SK-N-SH treated with all-trans-retinoic acid at 6 μM for 48 hours (cell line): Measurements from ENCODE around the gene KIAA1328.

ENCODE experiments used
- ATAC-seq: fragments of 200-7000 bp; cut with Tn5 transposase; 3 replicates; pipeline ENCODE4 v1.9.1; 2020; ENCODE audit warnings: mild to moderate bottlenecking, moderate library complexity
- BACH2 ChIP-seq: fragments of 250-450 bp; sonication (Bioruptor Pico); IDR thresholded peaks from 2 replicates; pipeline ENCODE4 v1.9.0; 2021; ENCODE audit warnings: mild to moderate bottlenecking, borderline replicate concordance
- CSDC2 ChIP-seq: fragments of 250-450 bp; sonication (Bioruptor Pico); IDR thresholded peaks from 2 replicates; pipeline ENCODE4 v1.5.0; 2020; ENCODE audit warnings: mild to moderate bottlenecking, moderate library complexity
- GLIS3 ChIP-seq: fragments of 250-450 bp; sonication (Bioruptor Pico); IDR thresholded peaks from 2 replicates; pipeline ENCODE4 v1.5.0; 2020; ENCODE audit warnings: mild to moderate bottlenecking, moderate library complexity
- OSR1 ChIP-seq: fragments of 250-450 bp; sonication (Bioruptor Pico); IDR thresholded peaks from 2 replicates; pipeline ENCODE4 v1.8.0; 2022; ENCODE audit warnings: moderate library complexity, mild to moderate bottlenecking, inconsistent platforms
- PPARA ChIP-seq: fragments of 250-450 bp; sonication (Bioruptor Pico); IDR thresholded peaks from 2 replicates; pipeline ENCODE4 v1.5.0; 2020; ENCODE audit warnings: mild to moderate bottlenecking, borderline replicate concordance
- RARB ChIP-seq: fragments of 250-450 bp; sonication (Bioruptor Pico); IDR thresholded peaks from 2 replicates; pipeline ENCODE4 v1.8.0; 2021; ENCODE audit warnings: mild to moderate bottlenecking, moderate library complexity
- TCF4 ChIP-seq: fragments of 250-450 bp; sonication (Bioruptor Pico); IDR thresholded peaks from 2 replicates; pipeline ENCODE4 v1.8.0; 2021; ENCODE audit warnings: mild to moderate bottlenecking, moderate library complexity, borderline replicate concordance
- TOX ChIP-seq: fragments of 250-450 bp; sonication (Bioruptor Pico); IDR thresholded peaks from 2 replicates; pipeline ENCODE4 v1.8.0; 2021; ENCODE audit warnings: mild to moderate bottlenecking, moderate library complexity, borderline replicate concordance
- ZFP3 ChIP-seq: fragments of 250-450 bp; sonication (Bioruptor Pico); IDR thresholded peaks from 2 replicates; pipeline ENCODE4 v1.5.0; 2020; ENCODE audit warnings: mild to moderate bottlenecking, moderate library complexity
- ZFP30 ChIP-seq: fragments of 450-650 bp; formaldehyde crosslinking; IDR thresholded peaks from 2 replicates; pipeline ENCODE4 v1.5.0; 2022; ENCODE audit warnings: mild to moderate bottlenecking, moderate library complexity
- ZNF565 ChIP-seq: fragments of 450-650 bp; formaldehyde crosslinking; conservative IDR thresholded peaks from 2 replicates; pipeline ENCODE4 v1.5.0; 2020; ENCODE audit warnings: low read depth, mild to moderate bottlenecking, moderate library complexity
- ZNF70 ChIP-seq: fragments of 450-650 bp; formaldehyde crosslinking; IDR thresholded peaks from 2 replicates; pipeline ENCODE4 v1.5.0; 2020; ENCODE audit warnings: mild to moderate bottlenecking, moderate library complexity
- ZNF8 ChIP-seq: fragments of 450-650 bp; formaldehyde crosslinking; IDR thresholded peaks from 2 replicates; pipeline ENCODE4 v1.5.0; 2020; ENCODE audit warnings: mild to moderate bottlenecking, moderate library complexity
- TF ChIP-seq, protein P1 (sequence below): fragments of 250-450 bp; sonication (Bioruptor Pico); IDR thresholded peaks from 2 replicates; pipeline ENCODE4 v1.8.0; 2021; ENCODE audit warnings: low read depth, mild to moderate bottlenecking, moderate library complexity, borderline replicate concordance
- TF ChIP-seq, protein P2 (sequence below): fragments of 250-450 bp; sonication (Bioruptor Pico); IDR thresholded peaks from 2 replicates; pipeline ENCODE4 v1.5.1; 2021; ENCODE audit warnings: mild to moderate bottlenecking, moderate library complexity
- TF ChIP-seq, protein P3 (sequence below): fragments of 250-450 bp; sonication (Bioruptor Pico); IDR thresholded peaks from 2 replicates; pipeline ENCODE4 v1.8.0; 2020; ENCODE audit warnings: mild to moderate bottlenecking, moderate library complexity, borderline replicate concordance
- TF ChIP-seq, protein P4 (sequence below): fragments of 250-450 bp; sonication (Bioruptor Pico); IDR thresholded peaks from 2 replicates; pipeline ENCODE4 v1.5.1; 2020; ENCODE audit warnings: low read depth, mild to moderate bottlenecking, moderate library complexity

The KIAA1328 gene

DNA sequence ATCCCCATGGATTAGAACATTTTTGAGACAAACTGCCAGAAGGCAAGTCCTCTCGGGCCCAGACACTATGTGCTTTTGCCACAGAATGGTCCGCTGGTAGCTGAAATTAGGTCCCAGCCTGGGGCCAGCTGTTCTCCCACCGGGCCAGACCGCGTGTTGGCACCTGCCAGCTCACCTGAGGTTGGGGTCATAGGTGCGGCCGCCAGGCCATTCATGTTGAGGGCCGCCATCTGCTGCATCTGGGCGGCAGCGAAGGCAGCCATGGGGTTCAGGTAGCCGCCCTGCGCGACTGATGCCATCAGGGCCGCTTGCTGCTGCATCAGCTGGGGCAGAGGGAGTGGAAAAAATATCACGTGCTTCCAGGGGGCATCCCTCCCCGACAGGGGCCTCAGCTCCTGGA, 443.9 kb downstream of the KIAA1328 start:
- TF ChIP-seq CSDC2, result no peak
- no peak for TF ChIP-seq ZFP3
- ATAC-seq, result no peak

GRCh38 chr18:37274309-37275236, 445.6 kb downstream of the KIAA1328 start:
- ATAC-seq, result no peak
- TF ChIP-seq ZNF565 (CRISPR knock-in tag) (no peak), GLIS3 (CRISPR knock-in tag) (no peak), RARB (no peak), ZNF8 (no peak), TCF4 (CRISPR knock-in tag) (no peak), CSDC2 (no peak), PPARA (CRISPR knock-in tag) (no peak), ZNF70 (CRISPR knock-in tag) (no peak), OSR1 (CRISPR knock-in tag) (no peak)
- TF ChIP-seq, protein P1, sequence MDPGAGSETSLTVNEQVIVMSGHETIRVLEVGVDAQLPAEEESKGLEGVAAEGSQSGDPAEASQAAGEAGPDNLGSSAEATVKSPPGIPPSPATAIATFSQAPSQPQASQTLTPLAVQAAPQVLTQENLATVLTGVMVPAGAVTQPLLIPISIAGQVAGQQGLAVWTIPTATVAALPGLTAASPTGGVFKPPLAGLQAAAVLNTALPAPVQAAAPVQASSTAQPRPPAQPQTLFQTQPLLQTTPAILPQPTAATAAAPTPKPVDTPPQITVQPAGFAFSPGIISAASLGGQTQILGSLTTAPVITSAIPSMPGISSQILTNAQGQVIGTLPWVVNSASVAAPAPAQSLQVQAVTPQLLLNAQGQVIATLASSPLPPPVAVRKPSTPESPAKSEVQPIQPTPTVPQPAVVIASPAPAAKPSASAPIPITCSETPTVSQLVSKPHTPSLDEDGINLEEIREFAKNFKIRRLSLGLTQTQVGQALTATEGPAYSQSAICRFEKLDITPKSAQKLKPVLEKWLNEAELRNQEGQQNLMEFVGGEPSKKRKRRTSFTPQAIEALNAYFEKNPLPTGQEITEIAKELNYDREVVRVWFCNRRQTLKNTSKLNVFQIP, result no peak
- TF ChIP-seq, protein P2, sequence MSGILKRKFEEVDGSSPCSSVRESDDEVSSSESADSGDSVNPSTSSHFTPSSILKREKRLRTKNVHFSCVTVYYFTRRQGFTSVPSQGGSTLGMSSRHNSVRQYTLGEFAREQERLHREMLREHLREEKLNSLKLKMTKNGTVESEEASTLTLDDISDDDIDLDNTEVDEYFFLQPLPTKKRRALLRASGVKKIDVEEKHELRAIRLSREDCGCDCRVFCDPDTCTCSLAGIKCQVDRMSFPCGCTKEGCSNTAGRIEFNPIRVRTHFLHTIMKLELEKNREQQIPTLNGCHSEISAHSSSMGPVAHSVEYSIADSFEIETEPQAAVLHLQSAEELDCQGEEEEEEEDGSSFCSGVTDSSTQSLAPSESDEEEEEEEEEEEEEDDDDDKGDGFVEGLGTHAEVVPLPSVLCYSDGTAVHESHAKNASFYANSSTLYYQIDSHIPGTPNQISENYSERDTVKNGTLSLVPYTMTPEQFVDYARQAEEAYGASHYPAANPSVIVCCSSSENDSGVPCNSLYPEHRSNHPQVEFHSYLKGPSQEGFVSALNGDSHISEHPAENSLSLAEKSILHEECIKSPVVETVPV, result no peak
- TF ChIP-seq, protein P3, sequence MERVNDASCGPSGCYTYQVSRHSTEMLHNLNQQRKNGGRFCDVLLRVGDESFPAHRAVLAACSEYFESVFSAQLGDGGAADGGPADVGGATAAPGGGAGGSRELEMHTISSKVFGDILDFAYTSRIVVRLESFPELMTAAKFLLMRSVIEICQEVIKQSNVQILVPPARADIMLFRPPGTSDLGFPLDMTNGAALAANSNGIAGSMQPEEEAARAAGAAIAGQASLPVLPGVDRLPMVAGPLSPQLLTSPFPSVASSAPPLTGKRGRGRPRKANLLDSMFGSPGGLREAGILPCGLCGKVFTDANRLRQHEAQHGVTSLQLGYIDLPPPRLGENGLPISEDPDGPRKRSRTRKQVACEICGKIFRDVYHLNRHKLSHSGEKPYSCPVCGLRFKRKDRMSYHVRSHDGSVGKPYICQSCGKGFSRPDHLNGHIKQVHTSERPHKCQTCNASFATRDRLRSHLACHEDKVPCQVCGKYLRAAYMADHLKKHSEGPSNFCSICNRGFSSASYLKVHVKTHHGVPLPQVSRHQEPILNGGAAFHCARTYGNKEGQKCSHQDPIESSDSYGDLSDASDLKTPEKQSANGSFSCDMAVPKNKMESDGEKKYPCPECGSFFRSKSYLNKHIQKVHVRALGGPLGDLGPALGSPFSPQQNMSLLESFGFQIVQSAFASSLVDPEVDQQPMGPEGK, result no peak

DNA sequence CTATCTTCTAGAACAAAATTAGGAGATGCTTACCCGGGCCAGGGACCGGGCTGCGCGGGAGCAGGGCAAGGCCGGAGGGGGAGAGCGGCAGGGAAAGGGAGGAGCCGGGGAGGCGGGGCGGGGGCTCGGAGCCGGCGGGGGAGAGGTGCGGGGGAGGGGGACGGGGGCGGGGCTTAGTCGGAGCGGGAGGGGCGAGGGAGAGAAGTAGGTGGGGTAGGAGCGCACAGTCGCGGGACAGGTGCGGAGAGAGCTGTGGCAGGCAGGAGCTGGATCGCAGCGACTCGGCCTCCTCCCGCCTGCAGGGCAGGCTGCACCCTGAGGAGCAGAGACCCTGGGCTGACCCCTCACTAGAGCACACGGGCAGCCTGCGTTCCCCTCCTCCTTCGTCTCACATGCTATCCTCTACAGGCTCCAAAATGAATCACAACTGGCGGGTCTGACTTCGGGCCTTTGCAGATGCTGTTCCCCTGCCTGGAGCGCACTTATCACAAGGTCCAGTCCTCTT, 446.4 kb downstream of the KIAA1328 start:
- TF ChIP-seq ZFP30 (CRISPR knock-in tag) (no peak), ZNF565 (CRISPR knock-in tag) (no peak), RARB (no peak), BACH2 (no peak), OSR1 (CRISPR knock-in tag) (no peak), GLIS3 (CRISPR knock-in tag) (no peak)
- TF ChIP-seq, protein P2, result no peak
- TF ChIP-seq, protein P4, sequence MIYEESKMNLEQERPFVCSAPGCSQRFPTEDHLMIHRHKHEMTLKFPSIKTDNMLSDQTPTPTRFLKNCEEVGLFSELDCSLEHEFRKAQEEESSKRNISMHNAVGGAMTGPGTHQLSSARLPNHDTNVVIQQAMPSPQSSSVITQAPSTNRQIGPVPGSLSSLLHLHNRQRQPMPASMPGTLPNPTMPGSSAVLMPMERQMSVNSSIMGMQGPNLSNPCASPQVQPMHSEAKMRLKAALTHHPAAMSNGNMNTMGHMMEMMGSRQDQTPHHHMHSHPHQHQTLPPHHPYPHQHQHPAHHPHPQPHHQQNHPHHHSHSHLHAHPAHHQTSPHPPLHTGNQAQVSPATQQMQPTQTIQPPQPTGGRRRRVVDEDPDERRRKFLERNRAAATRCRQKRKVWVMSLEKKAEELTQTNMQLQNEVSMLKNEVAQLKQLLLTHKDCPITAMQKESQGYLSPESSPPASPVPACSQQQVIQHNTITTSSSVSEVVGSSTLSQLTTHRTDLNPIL (CRISPR knock-in tag), result no peak
- no peak for ATAC-seq

- TF ChIP-seq, protein P2, result no peak
- TF ChIP-seq CSDC2, result no peak
- TF ChIP-seq TCF4 (CRISPR knock-in tag), result no peak
- TF ChIP-seq ZNF70 (CRISPR knock-in tag), result no peak
- TF ChIP-seq OSR1 (CRISPR knock-in tag), result no peak
- TF ChIP-seq TOX, result no peak
Measured at GRCh38 chr18:37276111-37276890, 447.4 kb downstream of the KIAA1328 start.

More at GRCh38 chr18:37276111-37276890, 447.4 kb downstream of the KIAA1328 start:
- no peak for ATAC-seq
